GM19351 (cell line): Measurements from ENCODE around the gene ZNF143.
"Not testable (repeated sequence)": the region's sequence is repeated elsewhere in the genome, so short reads cannot be mapped to it uniquely, and the experiment has no call there.

ENCODE experiments used
- ATAC-seq: cut with Tn5 transposase; IDR thresholded peaks from one replicate; pipeline ENCODE4 v1.9.1; 2021; ENCODE audit warnings: mild to moderate bottlenecking, moderate library complexity; ENCODE audit not compliant: unreplicated experiment

Gene ZNF143

DNA sequence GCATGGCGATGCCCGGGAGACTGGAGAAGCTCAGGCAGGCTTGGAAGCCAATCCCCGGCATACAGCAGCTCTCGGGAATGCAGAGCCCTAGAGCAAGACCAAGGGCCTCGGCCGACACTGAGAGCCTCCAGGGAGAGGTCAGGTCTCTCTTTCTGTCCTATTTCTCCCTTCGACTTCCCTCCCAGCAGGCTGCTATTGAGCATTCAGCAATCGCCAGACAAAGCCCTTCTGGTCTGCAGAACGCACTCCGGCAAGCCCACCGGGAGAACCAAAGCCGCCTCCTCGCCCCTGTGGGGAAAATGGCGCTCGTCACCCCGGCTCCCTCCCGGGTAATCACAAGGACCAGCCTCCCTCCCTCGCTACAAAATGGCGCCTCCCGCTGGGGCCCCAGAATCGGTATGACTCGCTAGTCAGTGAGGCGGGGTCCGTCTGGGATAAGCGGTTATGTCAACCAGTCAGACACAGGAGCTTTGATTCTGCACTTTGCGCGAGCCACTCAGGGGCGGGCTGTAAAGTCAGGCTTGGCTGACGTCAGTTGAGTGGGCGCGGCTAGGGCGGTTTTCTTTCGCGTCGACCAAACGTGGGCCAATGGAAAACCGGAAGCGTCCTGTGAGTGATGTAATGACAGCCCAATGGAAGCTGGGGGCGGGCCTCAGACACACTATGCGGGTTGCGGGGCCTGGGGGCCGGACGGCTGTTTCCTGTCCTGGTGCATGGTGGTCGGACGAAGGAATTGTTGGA, at the start of gene ZNF143:
Gene ZNF143 (plus strand): TSS at position 691 of the 741 bp plus-strand sequence. CDS start 10,297 bp downstream, outside the sequence.
- peak; percentile 82 for ATAC-seq

DNA sequence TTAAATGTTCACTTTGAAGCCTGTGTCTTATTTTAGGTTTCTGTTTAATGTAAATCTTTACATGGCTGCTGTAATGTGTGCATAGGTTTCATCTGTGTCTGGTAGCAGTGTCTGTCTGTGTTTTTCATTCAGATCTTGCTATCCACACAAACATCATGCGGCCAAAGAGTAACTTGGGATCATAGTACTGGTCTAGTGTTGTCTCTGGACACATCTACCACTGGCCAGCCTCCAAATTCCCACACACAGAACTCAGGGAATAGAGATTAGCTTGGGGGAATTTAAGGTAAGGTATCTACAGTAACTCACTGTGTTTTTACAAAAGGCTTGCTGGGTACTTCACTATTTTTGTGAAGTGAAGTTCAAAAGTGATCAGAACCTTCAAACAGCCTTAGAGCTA, 32.1 kb upstream of the ZNF143 start:
- ATAC-seq = no peak

DNA sequence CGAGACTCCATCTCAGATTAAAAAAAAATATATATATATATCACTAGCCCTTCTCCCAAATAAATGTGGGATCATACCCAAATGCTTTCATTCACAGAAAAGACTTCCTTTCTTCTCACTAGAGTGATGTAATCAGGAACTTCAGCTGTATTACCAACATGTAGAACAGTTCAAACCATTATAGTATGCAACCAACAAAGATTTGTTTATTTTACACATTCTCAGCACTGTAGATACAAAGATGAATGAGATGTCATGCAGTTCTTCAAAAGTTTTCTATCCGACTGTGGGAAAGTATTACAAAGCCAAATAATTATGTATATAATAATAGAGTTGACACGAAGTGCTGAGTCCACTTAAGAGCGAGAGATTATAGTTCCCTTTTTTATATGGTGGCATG, 22.2 kb upstream of the ZNF143 start:
- ATAC-seq = no peak

DNA sequence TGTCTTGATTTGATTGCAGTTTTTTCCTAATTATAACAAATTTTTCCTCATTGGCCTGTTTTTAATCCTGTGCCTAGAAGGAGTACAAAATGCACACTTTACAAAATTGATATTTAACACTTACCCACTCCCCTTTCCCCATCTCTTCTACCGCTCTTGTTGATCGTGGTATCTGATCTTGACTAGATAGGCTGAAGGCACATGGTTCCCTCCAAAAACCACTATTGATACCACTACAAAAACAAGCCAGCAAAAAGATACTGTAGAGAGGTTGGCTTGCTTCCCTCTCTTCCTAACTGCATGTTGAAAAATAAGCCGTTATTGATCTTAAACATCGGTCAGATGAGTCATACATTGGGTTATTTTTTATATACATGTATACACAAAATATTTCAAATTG, 14.6 kb upstream of the ZNF143 start:
- no peak for ATAC-seq

DNA sequence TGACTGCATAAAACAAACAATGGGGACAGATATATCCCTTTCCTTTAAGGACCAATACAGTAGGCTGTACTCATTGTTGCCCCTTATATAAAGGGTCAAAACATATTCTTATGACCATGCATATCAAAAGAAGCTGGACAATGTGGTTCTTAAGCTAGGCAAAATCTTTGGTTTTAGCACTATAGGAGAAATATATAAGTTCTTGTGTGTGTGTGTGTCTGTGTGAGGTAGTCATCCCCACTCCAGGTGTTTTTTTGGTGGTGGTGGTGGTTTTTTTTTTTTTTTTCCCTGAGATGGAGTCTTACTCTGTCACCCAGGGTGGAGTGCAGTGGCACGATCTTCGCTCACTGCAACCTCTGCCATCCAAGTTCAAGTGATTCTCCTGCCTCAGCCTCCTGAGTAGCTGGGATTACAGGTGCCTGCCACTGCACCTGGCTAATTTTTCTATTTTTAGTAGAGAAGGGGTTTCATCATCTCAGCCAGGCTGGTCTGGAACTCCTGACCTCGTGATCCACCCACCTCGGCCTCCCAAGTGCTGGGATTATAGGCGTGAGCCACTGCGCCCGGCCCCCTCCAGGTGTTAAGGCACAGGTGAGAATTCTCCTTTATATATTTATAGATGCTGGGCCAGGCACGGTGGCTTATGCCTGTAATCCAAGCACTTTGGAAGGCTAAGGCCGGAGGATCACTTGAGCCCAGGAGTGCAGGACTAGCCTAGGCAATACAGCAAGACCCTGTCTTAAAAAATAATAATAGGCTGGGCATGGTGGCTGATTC, 12.0 kb upstream of the ZNF143 start:
- no peak for ATAC-seq

DNA sequence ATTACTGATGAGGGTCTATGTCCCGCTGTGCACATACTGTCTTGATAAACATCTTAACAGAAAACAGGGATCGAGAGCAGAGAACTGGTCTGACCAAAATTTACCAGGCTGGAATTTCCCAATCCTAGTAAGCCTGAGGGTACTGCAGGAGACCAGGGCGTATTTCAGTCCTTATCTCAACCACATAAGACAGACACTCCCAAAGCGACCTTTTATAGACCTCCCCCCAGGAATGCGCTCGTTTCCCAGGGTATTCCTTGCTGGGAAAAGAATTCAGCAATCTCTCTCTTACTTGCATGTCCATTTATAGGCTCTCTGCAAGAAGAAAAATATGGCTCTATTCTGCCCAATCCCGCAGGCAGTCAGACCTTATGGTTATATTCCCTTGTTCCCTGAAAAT, 8.8 kb upstream of the ZNF143 start:
- ATAC-seq = not testable (repeated sequence)

DNA sequence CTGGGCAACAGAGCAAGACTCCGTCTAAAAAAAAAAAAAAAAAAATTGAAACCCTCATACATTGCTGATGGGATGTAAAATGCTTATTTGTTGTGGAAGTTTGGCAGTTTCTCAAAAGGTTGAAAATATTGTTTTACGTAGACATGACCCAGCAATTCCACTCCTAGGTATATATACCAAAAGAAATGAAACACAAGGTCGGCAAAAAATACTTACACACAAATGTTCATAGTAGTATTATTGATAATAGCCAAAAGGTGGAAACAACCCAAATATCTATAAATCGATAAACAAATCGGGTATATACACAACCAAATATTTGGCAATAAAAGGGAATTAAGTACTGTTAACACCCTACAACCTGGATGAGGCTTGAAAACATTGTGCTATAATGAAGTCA, 5.1 kb upstream of the ZNF143 start:
- ATAC-seq = no peak

DNA sequence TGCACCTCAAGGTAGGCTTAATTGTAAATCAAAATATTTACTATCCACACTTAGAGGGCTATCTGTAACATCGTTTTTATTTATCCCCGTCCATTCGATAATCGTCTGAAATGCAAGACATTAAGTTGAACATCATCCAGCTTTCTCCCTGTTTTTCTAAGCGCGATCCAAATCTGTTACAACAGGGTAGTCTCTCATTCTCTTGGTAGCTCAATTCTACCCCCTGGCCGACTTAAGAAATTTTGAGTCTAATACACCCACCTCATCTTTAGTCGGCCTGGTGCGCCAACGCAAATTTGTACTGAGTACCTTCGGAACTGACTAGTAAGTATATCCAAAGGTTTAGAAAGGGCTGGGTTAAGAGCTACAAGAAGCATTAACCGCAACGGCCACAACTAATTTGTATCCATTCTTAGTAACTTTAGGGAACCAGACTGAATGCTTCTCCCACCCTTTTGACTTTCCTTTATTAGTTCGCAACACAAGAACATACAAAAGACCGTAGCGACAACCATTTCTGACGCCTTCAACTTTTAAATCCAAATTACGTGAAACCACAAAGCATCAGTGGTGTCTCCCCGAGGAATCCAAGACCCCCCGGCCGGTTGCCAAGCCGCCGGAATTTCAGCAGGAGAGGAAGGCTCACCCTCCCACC, 1.0 kb upstream of the ZNF143 start:
- ATAC-seq = no peak

DNA sequence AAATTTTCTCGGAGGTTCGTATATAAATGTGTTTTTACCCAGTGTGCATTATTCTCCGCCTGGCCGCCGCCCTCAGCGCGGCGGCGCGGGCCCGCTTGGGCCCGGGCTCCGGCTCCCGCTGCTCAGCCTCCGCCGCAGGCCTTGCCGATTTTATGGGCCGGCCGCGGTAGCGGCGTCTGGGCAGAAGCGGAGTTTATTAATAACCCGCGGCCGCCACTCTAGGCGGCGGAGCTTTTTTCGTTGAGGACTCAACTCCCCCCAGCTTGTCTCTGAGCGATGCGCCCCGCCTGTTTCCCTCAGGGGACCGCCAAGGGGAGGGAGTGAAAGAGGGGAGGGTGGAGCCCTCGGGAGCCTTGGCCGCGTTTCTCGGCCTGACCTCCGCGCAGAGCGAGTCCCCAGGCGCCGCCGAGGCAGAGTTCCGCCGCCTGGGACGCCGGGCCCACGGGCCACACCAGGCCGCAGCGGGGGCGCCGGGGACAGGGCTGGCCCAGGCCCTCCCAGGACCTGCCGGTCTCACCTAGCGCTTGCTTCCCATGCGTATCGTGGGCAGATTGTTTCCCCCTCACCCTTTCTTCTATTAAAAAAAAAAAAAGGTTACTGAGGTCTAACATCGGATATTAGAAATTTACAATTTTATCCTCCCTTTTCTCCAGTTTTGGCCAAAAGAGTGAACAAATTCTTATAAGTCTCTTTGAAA, 399 bp downstream of the ZNF143 start:
- ATAC-seq = peak; percentile 45

DNA sequence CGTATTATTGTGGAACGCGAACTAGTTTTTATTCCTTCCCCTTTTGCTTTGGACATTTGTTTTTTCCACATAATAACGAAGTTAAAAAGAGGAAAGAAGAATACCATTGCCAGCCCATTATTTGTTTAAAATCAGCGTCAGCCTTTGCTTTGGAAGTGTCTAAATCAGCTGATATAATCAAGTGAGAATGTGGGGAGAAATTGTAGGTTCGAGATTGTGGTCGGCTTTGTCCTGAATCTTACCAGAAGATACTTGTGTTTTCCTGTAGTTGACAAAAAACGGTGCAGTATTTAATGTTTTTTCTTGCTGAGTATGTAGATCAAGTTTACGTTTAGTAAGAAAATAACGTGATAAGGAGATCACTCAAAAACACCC, 935 bp downstream of the ZNF143 start:
- no peak for ATAC-seq

DNA sequence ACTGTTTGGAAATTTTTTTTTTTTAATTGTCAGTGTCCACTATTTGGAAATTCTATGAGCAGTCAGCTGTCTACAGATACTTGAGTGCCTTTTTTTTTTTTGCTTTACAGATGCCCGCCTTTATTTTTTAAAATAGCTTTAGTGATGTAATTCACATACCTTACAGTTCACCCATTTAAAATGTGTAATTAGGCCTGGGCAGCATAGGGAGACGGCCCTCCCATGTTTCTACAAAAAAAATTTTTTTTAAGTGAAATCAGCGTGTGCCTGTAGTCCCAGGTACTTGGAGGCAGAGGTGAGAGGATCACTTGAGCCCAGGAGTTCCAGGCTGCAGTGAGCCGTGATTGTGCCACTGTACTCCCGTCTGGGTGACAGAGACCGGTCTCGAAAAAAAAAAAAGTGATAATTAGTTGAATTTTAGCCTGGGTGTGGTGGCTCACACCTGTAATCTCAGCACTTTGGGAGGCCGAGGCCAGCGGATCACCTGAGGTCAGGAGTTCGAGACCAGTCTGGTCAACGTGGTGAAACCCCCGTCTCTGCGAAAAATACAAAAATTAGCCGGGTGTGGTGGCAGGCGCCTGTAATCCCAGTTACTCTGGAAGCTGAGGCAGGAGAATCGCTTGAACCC, 1.5 kb downstream of the ZNF143 start:
- ATAC-seq = no peak

DNA sequence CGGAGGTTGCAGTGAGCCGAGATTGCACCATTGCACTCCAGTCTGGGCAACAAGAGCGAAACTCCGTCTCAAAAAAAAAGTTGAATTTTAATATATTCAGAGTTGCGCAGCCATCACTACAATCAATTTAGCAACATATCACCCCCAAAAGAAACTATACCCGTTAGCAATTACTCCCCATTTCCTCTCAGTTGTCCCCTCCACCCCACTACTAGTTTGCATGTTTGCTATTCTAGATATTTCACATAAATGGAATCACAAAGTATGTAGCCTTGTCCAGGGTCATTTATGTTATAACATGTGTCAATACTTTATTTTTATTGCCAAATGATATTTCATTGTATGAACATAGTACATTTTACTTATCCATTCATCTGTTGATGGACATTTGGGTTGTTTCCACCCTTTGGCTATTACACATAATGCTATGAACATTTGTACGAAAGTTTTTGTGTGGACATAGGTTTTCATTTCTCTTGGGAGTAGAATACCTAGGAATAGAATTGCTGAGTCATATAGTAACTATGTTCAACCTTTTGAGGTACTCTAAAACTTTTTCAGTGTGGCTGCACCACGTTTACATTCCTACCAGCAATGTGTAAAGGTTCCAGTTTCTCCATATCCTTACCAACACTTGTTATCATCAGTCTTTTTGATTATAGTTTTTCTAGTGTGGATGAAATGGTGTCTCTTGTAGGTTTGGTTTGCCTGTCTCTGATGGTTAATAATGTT, 2.2 kb downstream of the ZNF143 start:
- ATAC-seq = no peak

DNA sequence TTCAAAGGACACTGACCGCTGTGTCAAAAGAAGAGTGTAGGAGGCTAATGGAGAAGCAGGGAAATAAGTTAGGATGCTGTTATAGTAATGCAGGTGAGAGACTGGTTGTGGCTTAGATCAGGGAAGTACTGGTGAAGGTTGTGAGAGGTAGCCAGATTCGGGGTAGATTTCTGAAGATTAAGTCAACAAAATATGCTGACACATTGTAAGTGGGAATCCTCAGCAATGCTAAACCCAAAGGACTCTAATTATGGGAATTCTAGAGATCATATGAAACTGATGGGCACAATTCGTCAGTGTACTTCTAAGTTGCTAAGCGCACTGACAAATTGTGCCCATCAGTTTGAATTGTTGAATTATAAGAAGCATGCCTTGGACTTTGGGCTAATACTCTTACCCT, 10.0 kb downstream of the ZNF143 start:
- ATAC-seq = no peak

DNA sequence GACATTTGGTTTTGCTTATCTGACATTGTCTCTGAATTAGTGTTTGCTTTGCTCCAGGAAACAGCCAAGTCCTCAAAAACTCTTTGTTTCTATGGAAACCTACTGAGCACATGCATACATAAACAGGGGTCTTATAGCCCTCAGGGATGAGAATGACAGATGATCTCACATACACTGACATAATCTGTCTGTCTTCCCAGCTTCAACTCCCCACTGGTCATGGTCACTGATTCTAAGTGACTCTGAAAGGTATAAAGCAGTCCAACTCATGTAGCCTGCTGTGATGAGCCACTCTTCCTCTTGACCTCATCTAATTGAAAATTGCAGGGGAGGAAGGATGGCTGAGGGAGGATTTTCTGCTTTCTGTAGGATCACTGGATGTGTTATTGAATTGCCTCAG, 12.6 kb downstream of the ZNF143 start:
- ATAC-seq = no peak

DNA sequence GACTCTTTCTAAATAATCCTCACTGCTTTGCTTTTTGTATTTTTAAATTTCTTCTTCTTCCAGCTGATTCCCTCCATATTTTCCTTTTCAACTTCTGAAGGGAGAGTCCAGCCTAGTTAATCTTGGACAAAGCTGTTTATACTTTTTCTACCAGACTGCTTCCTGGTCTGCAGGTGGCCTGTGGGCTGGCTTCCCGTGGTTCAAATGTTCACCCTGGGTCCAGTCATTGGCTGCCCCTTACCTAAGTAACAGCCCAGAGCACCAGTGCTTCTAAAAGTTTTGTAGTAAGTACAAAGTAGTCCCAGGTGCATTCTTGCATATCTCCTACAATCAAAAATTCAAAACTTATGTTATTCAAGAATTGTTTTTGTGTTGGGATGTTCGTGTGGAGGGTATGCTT, 19.1 kb downstream of the ZNF143 start:
- no peak for ATAC-seq

DNA sequence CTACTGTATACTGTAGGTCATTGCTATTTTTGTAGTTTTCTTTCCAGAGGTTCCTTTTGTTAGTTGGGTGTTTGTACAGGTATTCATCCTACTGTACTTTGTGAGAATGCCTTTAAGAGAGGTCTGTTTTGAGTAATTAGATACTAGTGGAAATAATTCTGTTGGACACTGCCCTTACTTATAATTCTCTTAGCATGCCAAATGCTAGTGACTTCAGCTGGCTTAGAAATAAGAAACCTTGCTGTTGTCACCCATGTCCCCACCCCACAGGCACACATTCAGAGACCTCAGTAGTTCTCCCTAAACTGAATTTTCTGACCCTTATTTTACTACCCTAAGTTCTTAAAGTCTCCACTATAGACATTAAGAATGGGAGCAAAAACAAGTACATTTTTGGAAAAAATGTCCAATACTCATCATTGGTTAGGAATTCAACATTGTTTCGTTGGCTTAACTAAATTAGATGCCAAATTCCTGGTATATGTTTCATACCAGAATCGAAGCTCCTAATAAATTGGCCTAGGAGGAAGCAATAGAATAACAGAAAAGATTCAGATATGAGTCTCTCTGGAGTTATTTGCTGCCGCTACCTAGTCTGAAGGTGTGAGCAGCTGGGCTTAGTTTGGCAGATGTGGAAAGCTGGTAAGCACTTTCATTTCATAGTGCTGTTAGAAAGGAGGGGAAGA, 28.4 kb downstream of the ZNF143 start:
- ATAC-seq = no peak

DNA sequence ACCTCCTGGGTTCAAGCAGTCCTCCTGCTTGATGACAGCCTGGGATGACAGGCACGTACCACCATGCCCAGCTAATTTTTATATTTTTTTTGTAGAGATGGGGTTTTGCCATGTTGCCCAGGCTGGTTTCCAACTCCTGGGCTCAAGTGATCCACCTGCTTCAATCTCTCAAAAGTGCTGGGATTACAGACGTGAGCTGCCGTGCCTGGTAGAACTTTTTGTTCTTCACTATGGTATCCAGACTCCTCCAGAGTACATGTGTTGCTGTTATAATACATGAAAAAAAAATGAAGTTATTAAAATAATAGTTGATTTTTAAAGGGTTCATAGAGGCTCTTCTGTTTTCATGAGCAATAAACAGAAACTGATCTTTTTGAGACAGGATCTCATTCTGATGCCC, 29.6 kb downstream of the ZNF143 start:
- ATAC-seq = no peak

DNA sequence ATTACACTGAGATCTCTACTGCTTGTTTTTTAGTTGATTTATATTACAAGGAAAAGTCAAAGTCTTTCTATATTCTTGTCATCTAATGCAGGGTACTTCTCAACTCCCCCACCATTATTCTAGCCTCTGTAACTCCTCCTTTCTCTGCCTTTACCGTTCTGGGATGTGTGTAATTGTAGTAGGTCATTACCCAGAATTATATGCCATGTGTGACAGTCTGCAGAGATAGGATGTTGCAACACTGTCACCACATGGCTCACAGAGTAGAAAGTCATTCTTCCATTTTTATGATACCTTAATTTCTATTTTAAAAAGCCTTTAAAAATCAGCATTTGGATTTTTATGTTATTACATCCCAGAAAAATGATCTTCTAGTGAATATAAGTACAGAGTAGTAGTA, 32.7 kb downstream of the ZNF143 start:
- ATAC-seq = no peak

DNA sequence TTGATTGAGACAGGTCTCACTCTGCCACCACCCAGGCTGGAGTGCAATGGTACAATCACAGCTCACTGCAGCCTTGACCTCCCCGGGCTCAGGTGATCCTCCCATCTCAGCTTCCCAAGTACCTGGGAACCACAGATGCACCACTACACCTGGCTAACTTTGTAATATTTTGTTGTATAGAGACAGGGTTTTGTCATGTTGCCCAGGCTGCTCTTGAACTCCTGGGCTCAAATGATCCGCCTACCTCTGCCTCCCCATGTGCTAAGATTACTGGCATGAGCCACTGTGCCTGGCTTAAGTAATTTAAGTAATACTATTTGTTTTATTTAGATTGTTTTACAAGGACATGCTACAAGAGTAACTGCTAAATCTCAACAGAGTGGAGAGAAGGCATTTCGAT, 33.5 kb downstream of the ZNF143 start:
- no peak for ATAC-seq
